Rectal smooth muscle tissue (tissue), 1 donor: ENCODE data around the gene AGPS.
"Not testable (repeated sequence)": the region's sequence is repeated elsewhere in the genome, so short reads cannot be mapped to it uniquely, and the experiment has no call there.

ENCODE experiments used
- H3K27ac ChIP-seq: one replicate; pipeline ENCODE4 v1.7.0; 2013; ENCODE audit warnings: low read depth, low read length, inconsistent platforms
- H3K27me3 ChIP-seq: one replicate; pipeline ENCODE4 v1.7.0; 2013; ENCODE audit warnings: low read length; ENCODE audit not compliant: control insufficient read depth, insufficient read depth
- H3K36me3 ChIP-seq: one replicate; pipeline ENCODE4 v1.7.0; 2013; ENCODE audit warnings: low read length; ENCODE audit not compliant: control insufficient read depth, insufficient read depth
- H3K4me1 ChIP-seq: one replicate; pipeline ENCODE4 v1.7.0; 2013; ENCODE audit warnings: low read length; ENCODE audit not compliant: control insufficient read depth, insufficient read depth
- H3K4me3 ChIP-seq: one replicate; pipeline ENCODE4 v1.7.0; 2013; ENCODE audit warnings: low read length
- H3K9ac ChIP-seq: one replicate; pipeline ENCODE4 v1.7.0; 2013; ENCODE audit warnings: low read length

Gene AGPS

GRCh38 chr2:177392373-177393202, at the start of gene AGPS:
Gene AGPS, plus strand, starts transcription at chr2:177392773. Its CDS starts 17 bp downstream, at chr2:177392790.
- Histone ChIP-seq H3K27me3 (no peaks in the 10 kb centered on the region), H3K36me3 (no peaks in the 10 kb centered on the region), H3K27ac (peak within 1 kb of the TSS; percentile 53), H3K4me3 (peak within 1 kb of the TSS; percentile 78), H3K4me1 (peaks cover 12% of the 10 kb centered on the region), H3K9ac (peak within 1 kb of the TSS; percentile 57)

GRCh38 chr2:177343773-177344172, 48.8 kb upstream of the AGPS start:
- Histone ChIP-seq H3K9ac (no peak overlapping the region), H3K27me3 (no peaks in the 10 kb centered on the region), H3K4me1 (no peaks in the 10 kb centered on the region), H3K4me3 (no peak overlapping the region), H3K36me3 (no peaks in the 10 kb centered on the region), H3K27ac (no peak overlapping the region)

- no peaks in the 10 kb centered on the region for H3K36me3 ChIP-seq
- H3K9ac ChIP-seq: no peak overlapping the region
- H3K27me3 ChIP-seq: no peaks in the 10 kb centered on the region
- no peak overlapping the region for H3K27ac ChIP-seq
- peaks cover 3% of the 10 kb centered on the region for H3K4me1 ChIP-seq
- H3K4me3 ChIP-seq: no peak overlapping the region
These were observed 48.3 kb upstream of the AGPS start for GRCh38 chr2:177344316-177344715.

- Histone ChIP-seq H3K4me1 (peaks cover 5% of the 10 kb centered on the region), H3K27me3 (no peaks in the 10 kb centered on the region), H3K9ac (no peak overlapping the region)
These were observed 46.4 kb upstream of the AGPS start for GRCh38 chr2:177346192-177346591.

GRCh38 chr2:177347570-177347969, 45.0 kb upstream of the AGPS start:
- Histone ChIP-seq H3K27me3 (no peaks in the 10 kb centered on the region), H3K4me3 (no peak overlapping the region), H3K4me1 (peaks cover 7% of the 10 kb centered on the region), H3K27ac (no peak overlapping the region), H3K36me3 (no peaks in the 10 kb centered on the region), H3K9ac (no peak overlapping the region)

More at GRCh38 chr2:177346192-177346591, 46.4 kb upstream of the AGPS start:
- Histone ChIP-seq H3K27ac (no peak overlapping the region), H3K36me3 (no peaks in the 10 kb centered on the region), H3K4me3 (no peak overlapping the region)

- H3K4me3 ChIP-seq: no peak overlapping the region
- no peaks in the 10 kb centered on the region for H3K36me3 ChIP-seq
- peak overlapping the region; percentile 10 for H3K27ac ChIP-seq
- no peaks in the 10 kb centered on the region for H3K27me3 ChIP-seq
- H3K9ac ChIP-seq: no peak overlapping the region
- H3K4me1 ChIP-seq: peaks cover 7% of the 10 kb centered on the region
These were observed 44.4 kb upstream of the AGPS start for GRCh38 chr2:177348118-177348654.

- H3K27ac ChIP-seq: peak overlapping the region; percentile 10
- no peak overlapping the region for H3K9ac ChIP-seq
- H3K36me3 ChIP-seq: no peaks in the 10 kb centered on the region
- no peaks in the 10 kb centered on the region for H3K27me3 ChIP-seq
- H3K4me3 ChIP-seq: no peak overlapping the region
- peaks cover 7% of the 10 kb centered on the region for H3K4me1 ChIP-seq
These were observed 43.6 kb upstream of the AGPS start for GRCh38 chr2:177348733-177349693.

- H3K4me3 ChIP-seq: not testable (repeated sequence)
These were observed 41.9 kb upstream of the AGPS start for GRCh38 chr2:177350624-177351023.

GRCh38 chr2:177351121-177351520, 41.5 kb upstream of the AGPS start:
- not testable (repeated sequence) for H3K9ac ChIP-seq, H3K4me1 ChIP-seq

More at GRCh38 chr2:177350624-177351023, 41.9 kb upstream of the AGPS start:
- not testable (repeated sequence) for H3K27me3 ChIP-seq, H3K9ac ChIP-seq, H3K4me1 ChIP-seq, H3K36me3 ChIP-seq
- peak overlapping the region; percentile 1 for H3K27ac ChIP-seq

GRCh38 chr2:177352441-177353186, 40.0 kb upstream of the AGPS start:
- Histone ChIP-seq H3K27ac (no peak overlapping the region), H3K4me1 (peaks cover 7% of the 10 kb centered on the region), H3K27me3 (no peaks in the 10 kb centered on the region), H3K4me3 (no peak overlapping the region), H3K36me3 (no peaks in the 10 kb centered on the region), H3K9ac (no peak overlapping the region)

More at GRCh38 chr2:177351121-177351520, 41.5 kb upstream of the AGPS start:
- not testable (repeated sequence) for H3K27me3 ChIP-seq, H3K36me3 ChIP-seq, H3K4me3 ChIP-seq
- peak overlapping the region; percentile 52 for H3K27ac ChIP-seq

GRCh38 chr2:177353187-177353478, 39.4 kb upstream of the AGPS start:
- Histone ChIP-seq H3K4me1 (peaks cover 7% of the 10 kb centered on the region), H3K36me3 (no peaks in the 10 kb centered on the region), H3K27ac (no peak overlapping the region), H3K9ac (no peak overlapping the region), H3K4me3 (no peak overlapping the region), H3K27me3 (no peaks in the 10 kb centered on the region)

- H3K9ac ChIP-seq, H3K4me1 ChIP-seq, H3K36me3 ChIP-seq, H3K27ac ChIP-seq, H3K4me3 ChIP-seq, H3K27me3 ChIP-seq: not testable (repeated sequence)
These were observed 38.0 kb upstream of the AGPS start for GRCh38 chr2:177354541-177354940.
